Endothelial cell of umbilical vein (primary cell): ENCODE data around the gene TULP4. TPM values are rescaled to one million over a fixed set of nuclear protein-coding genes. Genes with fewer than 3 reads are reported as not detected.

Experiments
- BruUV-seq: library from RNA; stranded (reverse); fragments of 400-500 nt; replicated peaks from 2 replicates; lab custom pipeline; 2021; lab: Mats Ljungman, UMichigan
- CTCF ChIA-PET: fragments of 300-600, 350-600 bp; sonication (Branson Sonifier 250); formaldehyde crosslinking; loops from one replicate; lab custom pipeline; 2021; ENCODE audit warnings: antibody characterized with exemption, inconsistent platforms; lab: Charles Lee
- POLR2A ChIA-PET: fragments of 300-600, 350-600 bp; sonication (Branson Sonifier 250); formaldehyde crosslinking; loops from one replicate; lab custom pipeline; 2021; ENCODE audit warnings: antibody characterized with exemption, inconsistent platforms; lab: Charles Lee
- DNase-seq: peaks from one replicate; pipeline ENCODE4 v3.0.0-alpha.2; 2011; ENCODE audit warnings: low read depth, low spot score
- FAIRE-seq: peaks from 2 replicates; lab custom pipeline; 2011; peaks lifted over from hg19 to GRCh38; lab: Jason Lieb, UNC
- H2AFZ ChIP-seq: 2 replicates; pipeline ENCODE4 v1.6.0; 2012; ENCODE audit warnings: low read depth, low read length, control low read depth, inconsistent platforms
- H3K27ac ChIP-seq: 2 replicates; pipeline ENCODE4 v1.5.1; 2011; ENCODE audit warnings: low read depth, mild to moderate bottlenecking, control low read depth, low read length, moderate library complexity; ENCODE audit not compliant: insufficient read depth
- H3K27me3 ChIP-seq, 2 experiments: 2 replicates each; pipeline versions ENCODE4 v1.6.0 to v1.6.1; 2011; ENCODE audit warnings: low read length in 2 of 2, mixed read lengths in 1 of 2; ENCODE audit not compliant: control insufficient read depth in 2 of 2, insufficient read depth in 2 of 2
- H3K36me3 ChIP-seq, 2 experiments: 2 replicates in 1 of 2; 3 replicates in 1 of 2; pipeline ENCODE4 v1.5.1; 2011; ENCODE audit warnings: low read length in 2 of 2, mild to moderate bottlenecking in 1 of 2, moderate library complexity in 1 of 2; ENCODE audit not compliant: control insufficient read depth in 2 of 2, insufficient read depth in 2 of 2; ENCODE audit errors: extremely low read depth in 1 of 2
- H3K4me1 ChIP-seq: 3 replicates; pipeline ENCODE4 v1.5.1; 2011; ENCODE audit warnings: mild to moderate bottlenecking, low read length; ENCODE audit not compliant: control insufficient read depth, insufficient read depth; ENCODE audit errors: extremely low read depth
- H3K4me2 ChIP-seq: 2 replicates; pipeline ENCODE4 v1.6.1; 2011; ENCODE audit warnings: low read length, control low read depth, mixed read lengths; ENCODE audit not compliant: insufficient read depth
- H3K4me3 ChIP-seq, 3 experiments: fragments of 200-600 bp in 1 of 3; sonication (generic), shearing (Covaris generic) in 1 of 3; replicated peaks in 1 of 3; 2 replicates each; pipeline ENCODE4 v1.5.1; 2011 to 2016; ENCODE audit warnings: control low read depth in 3 of 3, low read length in 3 of 3, mild to moderate bottlenecking in 2 of 3, inconsistent platforms in 1 of 3, low read depth in 1 of 3, moderate library complexity in 1 of 3; ENCODE audit not compliant: insufficient read depth in 1 of 3
- H3K79me2 ChIP-seq: 2 replicates; pipeline ENCODE4 v1.6.0; 2012; ENCODE audit warnings: low read length, inconsistent platforms; ENCODE audit not compliant: control insufficient read depth, insufficient read depth
- H3K9ac ChIP-seq: replicated peaks from 2 replicates; pipeline ENCODE3; 2011; ENCODE audit warnings: low read length, control low read depth; ENCODE audit not compliant: insufficient read depth; ENCODE audit errors: extremely low read depth
- H3K9me1 ChIP-seq: replicated peaks from 3 replicates; pipeline ENCODE4 v1.6.0; 2011; ENCODE audit warnings: mild to moderate bottlenecking, low read length; ENCODE audit not compliant: control insufficient read depth, insufficient read depth; ENCODE audit errors: extremely low read depth
- H3K9me3 ChIP-seq: replicated peaks from 2 replicates; pipeline ENCODE4 v1.5.1; 2012; ENCODE audit warnings: low read length, inconsistent platforms; ENCODE audit not compliant: control insufficient read depth, insufficient read depth
- H4K20me1 ChIP-seq: replicated peaks from 2 replicates; pipeline ENCODE3; 2011; ENCODE audit warnings: mild to moderate bottlenecking, low read length; ENCODE audit not compliant: control insufficient read depth, insufficient read depth; ENCODE audit errors: extremely low read depth
- CTCF ChIP-seq, 2 donors: IDR thresholded peaks; 1 replicate in 1 of 2; 2 replicates in 1 of 2; pipeline ENCODE4 v1.5.1; 2011; ENCODE audit warnings: low read length in 2 of 2, mild to moderate bottlenecking in 2 of 2, moderate library complexity in 2 of 2, control low read depth in 1 of 2, inconsistent platforms in 1 of 2, low read depth in 1 of 2; ENCODE audit not compliant: insufficient read depth in 1 of 2; ENCODE audit errors: extremely low read depth in 1 of 2
- EZH2 ChIP-seq: IDR thresholded peaks from 2 replicates; pipeline ENCODE4 v1.6.1; 2012; ENCODE audit warnings: borderline replicate concordance, low read depth, mild to moderate bottlenecking, moderate library complexity, low read length, inconsistent platforms; ENCODE audit not compliant: severe bottlenecking
- FOS ChIP-seq: IDR thresholded peaks from 2 replicates; pipeline ENCODE4 v1.6.1; 2011; ENCODE audit warnings: mild to moderate bottlenecking, low read length, moderate library complexity, borderline replicate concordance; ENCODE audit not compliant: insufficient read depth
- GATA2 ChIP-seq: IDR thresholded peaks from 2 replicates; pipeline ENCODE4 v1.7.0; 2011; ENCODE audit warnings: low read depth, mild to moderate bottlenecking, moderate library complexity, mixed read lengths, low read length; ENCODE audit not compliant: insufficient read length, insufficient read depth
- JUN ChIP-seq: IDR thresholded peaks from 2 replicates; pipeline ENCODE4 v1.6.1; 2011; ENCODE audit warnings: borderline replicate concordance, low read depth; ENCODE audit not compliant: insufficient read length, insufficient read depth
- MAX ChIP-seq: IDR thresholded peaks from 2 replicates; pipeline ENCODE4 v1.6.1; 2011; ENCODE audit not compliant: insufficient read depth, insufficient read length
- MYC ChIP-seq: IDR thresholded peaks from one replicate; pipeline ENCODE4 v1.6.1; 2011; ENCODE audit warnings: mild to moderate bottlenecking, low read depth, low read length
- POLR2A ChIP-seq: IDR thresholded peaks from 2 replicates; pipeline ENCODE4 v1.6.1; 2012; ENCODE audit warnings: low read depth, mild to moderate bottlenecking, control low read depth, low read length
- POLR2AphosphoS5 ChIP-seq: IDR thresholded peaks from 2 replicates; pipeline ENCODE4 v1.6.1; 2012; ENCODE audit warnings: low read depth, mild to moderate bottlenecking, control low read depth, low read length, moderate library complexity; ENCODE audit not compliant: insufficient read depth
- dilution Hi-C: fragments of 300-500 bp; cut with MboI; formaldehyde crosslinking; loops from one replicate; pipeline ENCODE4 v1.15.0; 2019; ENCODE audit warnings: low sequenced_read_pairs; ENCODE audit not compliant: extremely low pct_ligation_motif_present
- intact Hi-C: fragments of 100-400 bp; cut with micrococcal nuclease; formaldehyde crosslinking; loops from one replicate; pipeline ENCODE4 v1.10.0; 2022
- polyA plus RNA-seq, 4 experiments: library from polyadenylated mRNA; depleted of rRNA in 3 of 4; stranded (reverse) in 3 of 4; unstranded in 1 of 4; fragments of >200 nt; gene quantifications; 2 replicates each; pipeline versions ENCODE4 v1.2.1 to v1.2.3, GENCODE V29; 2011 to 2012; ENCODE audit warnings: missing spikeins in 1 of 4
- total RNA-seq: library from RNA; stranded (reverse); gene quantifications from 2 replicates; pipeline ENCODE4 v1.2.3, GENCODE V29; 2021

The TULP4 gene
- total and polyA plus RNA-seq, 2 donors (not counting 3 experiments of a cell fraction or from before 2014, with no cell fraction given): 10.8 to 55.1 TPM

- Histone ChIP-seq H3K4me1 (peaks cover 12% of the 10 kb centered on the region), H3K27ac (no peak overlapping the region), H2AFZ (no peak overlapping the region), H3K79me2 (no peaks in the 10 kb centered on the region), H3K4me3 (peak overlapping the region in 1 of 3 experiments; percentile 7), H3K9me1 (no peaks in the 10 kb centered on the region), H3K36me3 (no peaks in the 10 kb centered on the region), H3K27me3 (no peaks in the 10 kb centered on the region), H3K4me2 (no peak overlapping the region), H3K9me3 (no peaks in the 10 kb centered on the region), H3K9ac (no peak overlapping the region), H4K20me1 (no peaks in the 10 kb centered on the region)
- ChIA-PET POLR2A (no interaction called here), CTCF (interaction anchor here (1.1 kb wide), 1 partner anchor 295 kb away, joined by 3 read pairs; no protein-coding TSS in a partner anchor)
- intact Hi-C loops (no loop called here), dilution Hi-C loops (no loop called here)
- FAIRE-seq: peak; percentile 8
- no peak for TF ChIP-seq POLR2AphosphoS5
- no TSS peak for BruUV-seq
- peak; percentile 10 for DNase-seq
Observed at GRCh38 chr6:158516098-158516497, 203.8 kb downstream of the TULP4 start.

GRCh38 chr6:158517038-158517437 lies 204.8 kb downstream of the TULP4 start:
- POLR2A ChIA-PET: no interaction called here
- dilution Hi-C loops: no loop called here

More at GRCh38 chr6:158517038-158517437, 204.8 kb downstream of the TULP4 start:
- CTCF ChIA-PET: no interaction called here
- FAIRE-seq (no peak), DNase-seq (no peak)
- no peaks in the 10 kb centered on the region for H3K79me2 ChIP-seq
- no peaks in the 10 kb centered on the region for H3K9me3 ChIP-seq
- no peak overlapping the region for H2AFZ ChIP-seq
- H3K4me2 ChIP-seq: no peak overlapping the region
- TF ChIP-seq POLR2AphosphoS5 (no peak), MYC (no peak), GATA2 (no peak), EZH2 (no peak), FOS (no peak), CTCF (IDR thresholded peaks at IDR 0.05; ENCODE audit: extremely low read depth in 1 of 2, insufficient read depth in 1 of 2, low read depth in 1 of 2, low read length in 2 of 2) (no peak), MAX (no peak), POLR2A (no peak), JUN (no peak)
- H3K36me3 ChIP-seq: no peaks in the 10 kb centered on the region
- no peaks in the 10 kb centered on the region for H4K20me1 ChIP-seq
- BruUV-seq: no TSS peak
- no peak overlapping the region for H3K4me3 ChIP-seq
- intact Hi-C loops: no loop called here
- peaks cover 12% of the 10 kb centered on the region for H3K4me1 ChIP-seq
- H3K9ac ChIP-seq: no peak overlapping the region
- H3K27me3 ChIP-seq: no peaks in the 10 kb centered on the region
- no peak overlapping the region for H3K27ac ChIP-seq
- H3K9me1 ChIP-seq: no peaks in the 10 kb centered on the region
